Activated CD8-positive, alpha-beta T cell treated with anti-CD3 and anti-CD28 coated beads, Interleukin-2, amount 10 ng/mL, durations not matched to agents 7 days and 5 days (primary cell): ENCODE results near the gene TRPC1. TPM values are rescaled to one million over a fixed set of nuclear protein-coding genes. Genes with fewer than 3 reads are reported as not detected.

ENCODE experiments used
- ATAC-seq: fragments of 150-1000 bp; cut with Tn5 transposase; one replicate; pipeline ENCODE4 v1.10.0; 2021; ENCODE audit warnings: moderate library complexity
- CTCF ChIA-PET: fragments of 350-600 bp; sonication (Branson Sonifier 250); formaldehyde crosslinking; loops from one replicate; lab custom pipeline; 2021; ENCODE audit warnings: antibody characterized with exemption; lab: Charles Lee
- POLR2A ChIA-PET: fragments of 350-600 bp; sonication (Branson Sonifier 250); formaldehyde crosslinking; loops from one replicate; lab custom pipeline; 2021; ENCODE audit warnings: antibody characterized with exemption; lab: Charles Lee
- DNase-seq: peaks from one replicate; pipeline ENCODE4 v3.0.0-alpha.2; 2020
- H3K27ac Mint-ChIP-seq: one replicate; pipeline ENCODE4 v1.8.0; 2021; ENCODE audit warnings: mild to moderate bottlenecking, mixed read lengths
- H3K27me3 Mint-ChIP-seq: one replicate; pipeline ENCODE4 v1.8.0; 2021; ENCODE audit warnings: low read depth, mixed read lengths
- H3K36me3 Mint-ChIP-seq: one replicate; pipeline ENCODE4 v1.8.0; 2021; ENCODE audit warnings: low read depth, mixed read lengths
- H3K4me1 Mint-ChIP-seq: one replicate; pipeline ENCODE4 v1.8.0; 2021; ENCODE audit warnings: low read depth, mixed read lengths
- H3K4me3 Mint-ChIP-seq: one replicate; pipeline ENCODE4 v1.8.0; 2021; ENCODE audit warnings: mild to moderate bottlenecking, mixed read lengths
- H3K9me3 Mint-ChIP-seq: one replicate; pipeline ENCODE4 v1.8.0; 2022; ENCODE audit warnings: mixed read lengths; ENCODE audit not compliant: insufficient read depth
- total RNA-seq, 2 experiments: library from RNA; stranded (reverse); gene quantifications; one replicate each; pipeline ENCODE4 v1.2.3, GENCODE V29; 2021

TRPC1 gene
- total RNA-seq, 2 experiments from 2014 or later: 0.45 to 0.73 TPM

- DNase-seq (no peak), ATAC-seq (no peak)
- H3K4me3 Mint-ChIP-seq: no peak overlapping the region
- no peaks in the 10 kb centered on the region for H3K36me3 Mint-ChIP-seq
- ChIA-PET POLR2A (no interaction called here), CTCF (no interaction called here)
- H3K4me1 Mint-ChIP-seq: no peaks in the 10 kb centered on the region
- peaks cover 3% of the 10 kb centered on the region for H3K27me3 Mint-ChIP-seq
- no peak overlapping the region for H3K27ac Mint-ChIP-seq
- no peaks in the 10 kb centered on the region for H3K9me3 Mint-ChIP-seq
Observed at GRCh38 chr3:142777927-142778326, 54.1 kb downstream of the TRPC1 start.

GRCh38 chr3:142778541-142778940 is 54.7 kb downstream of the TRPC1 start:
- ATAC-seq (no peak), DNase-seq (no peak)
- Mint-ChIP-seq H3K27ac (no peak overlapping the region), H3K36me3 (no peaks in the 10 kb centered on the region), H3K4me3 (no peak overlapping the region), H3K27me3 (peaks cover 7% of the 10 kb centered on the region), H3K4me1 (no peaks in the 10 kb centered on the region), H3K9me3 (no peaks in the 10 kb centered on the region)
- POLR2A ChIA-PET: no interaction called here
- CTCF ChIA-PET: no interaction called here

DNA sequence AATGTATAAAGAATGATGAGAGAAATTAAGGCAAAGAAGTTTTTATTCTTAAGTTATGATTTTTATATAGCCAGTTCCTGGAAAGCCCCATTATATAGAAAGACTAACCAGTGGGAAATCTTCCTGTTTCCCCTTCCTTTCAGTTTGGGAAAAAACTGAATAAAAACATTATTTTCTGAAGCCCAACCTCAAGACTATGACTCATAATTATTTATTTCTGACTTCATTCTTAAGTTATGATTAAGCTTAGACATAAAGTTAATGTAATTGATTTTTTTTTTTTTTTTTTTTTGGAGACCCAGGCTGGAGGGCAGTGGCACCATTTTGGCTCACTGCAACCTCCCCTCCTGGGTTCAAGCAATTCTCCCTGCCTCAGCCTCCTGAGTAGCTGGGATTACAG is 55.8 kb downstream of the TRPC1 start:
- H3K4me3 Mint-ChIP-seq: no peak overlapping the region
- no peak overlapping the region for H3K27ac Mint-ChIP-seq
- peaks cover 7% of the 10 kb centered on the region for H3K27me3 Mint-ChIP-seq
- DNase-seq (no peak), ATAC-seq (no peak)
- no peaks in the 10 kb centered on the region for H3K9me3 Mint-ChIP-seq
- no peaks in the 10 kb centered on the region for H3K4me1 Mint-ChIP-seq
- ChIA-PET CTCF (no interaction called here), POLR2A (no interaction called here)
- no peaks in the 10 kb centered on the region for H3K36me3 Mint-ChIP-seq

- CTCF ChIA-PET: interaction anchor here (1.6 kb wide), 1 partner anchor 46 kb away, joined by 4 read pairs; no protein-coding TSS in a partner anchor
- H3K4me3 Mint-ChIP-seq: no peak overlapping the region
- POLR2A ChIA-PET: no interaction called here
- no peak overlapping the region for H3K27ac Mint-ChIP-seq
- no peak for DNase-seq
- no peaks in the 10 kb centered on the region for H3K4me1 Mint-ChIP-seq
- H3K36me3 Mint-ChIP-seq: no peaks in the 10 kb centered on the region
- H3K9me3 Mint-ChIP-seq: no peaks in the 10 kb centered on the region
- H3K27me3 Mint-ChIP-seq: peaks cover 7% of the 10 kb centered on the region
- no peak for ATAC-seq
Observed at GRCh38 chr3:142782616-142783015, 58.8 kb downstream of the TRPC1 start.

GRCh38 chr3:142784228-142784627 is 60.4 kb downstream of the TRPC1 start:
- Mint-ChIP-seq H3K9me3 (no peaks in the 10 kb centered on the region), H3K4me1 (no peaks in the 10 kb centered on the region), H3K27me3 (peaks cover 16% of the 10 kb centered on the region), H3K4me3 (no peak overlapping the region), H3K36me3 (no peaks in the 10 kb centered on the region), H3K27ac (no peak overlapping the region)
- CTCF ChIA-PET: interaction anchor here (1.6 kb wide), 1 partner anchor 44 kb away, joined by 4 read pairs; no protein-coding TSS in a partner anchor
- POLR2A ChIA-PET: no interaction called here
- ATAC-seq (no peak), DNase-seq (no peak)

GRCh38 chr3:142785996-142786395 is 62.2 kb downstream of the TRPC1 start:
- Mint-ChIP-seq H3K4me1 (no peaks in the 10 kb centered on the region), H3K4me3 (no peak overlapping the region), H3K9me3 (no peaks in the 10 kb centered on the region), H3K27me3 (peaks cover 19% of the 10 kb centered on the region), H3K27ac (no peak overlapping the region), H3K36me3 (no peaks in the 10 kb centered on the region)
- ChIA-PET CTCF (no interaction called here), POLR2A (no interaction called here)
- ATAC-seq (no peak), DNase-seq (no peak)

- no peak for DNase-seq
- ATAC-seq: no peak
- POLR2A ChIA-PET: no interaction called here
- H3K4me1 Mint-ChIP-seq: no peaks in the 10 kb centered on the region
- CTCF ChIA-PET: interaction anchor here (1.4 kb wide), 1 partner anchor 41 kb away, joined by 5 read pairs; no protein-coding TSS in a partner anchor
- H3K27me3 Mint-ChIP-seq: peaks cover 18% of the 10 kb centered on the region
- no peaks in the 10 kb centered on the region for H3K9me3 Mint-ChIP-seq
- H3K27ac Mint-ChIP-seq: no peak overlapping the region
- H3K36me3 Mint-ChIP-seq: no peaks in the 10 kb centered on the region
- H3K4me3 Mint-ChIP-seq: no peak overlapping the region
Observed at GRCh38 chr3:142787719-142788118, 63.9 kb downstream of the TRPC1 start.

GRCh38 chr3:142794508-142794907 is 70.7 kb downstream of the TRPC1 start:
- no peak overlapping the region for H3K4me3 Mint-ChIP-seq
- DNase-seq (no peak), ATAC-seq (no peak)
- H3K4me1 Mint-ChIP-seq: no peaks in the 10 kb centered on the region
- H3K27me3 Mint-ChIP-seq: peaks cover 7% of the 10 kb centered on the region
- no peak overlapping the region for H3K27ac Mint-ChIP-seq
- POLR2A ChIA-PET: no interaction called here
- CTCF ChIA-PET: no interaction called here
- H3K36me3 Mint-ChIP-seq: no peaks in the 10 kb centered on the region
- no peaks in the 10 kb centered on the region for H3K9me3 Mint-ChIP-seq

- Mint-ChIP-seq H3K27me3 (peaks cover 4% of the 10 kb centered on the region), H3K36me3 (no peaks in the 10 kb centered on the region), H3K4me3 (no peak overlapping the region), H3K9me3 (no peaks in the 10 kb centered on the region), H3K27ac (no peak overlapping the region), H3K4me1 (no peaks in the 10 kb centered on the region)
- ChIA-PET CTCF (no interaction called here), POLR2A (no interaction called here)
- DNase-seq: no peak
- no peak for ATAC-seq
Observed at GRCh38 chr3:142795332-142795731, 71.5 kb downstream of the TRPC1 start.

GRCh38 chr3:142796823-142797222 is 73.0 kb downstream of the TRPC1 start:
- DNase-seq (no peak), ATAC-seq (no peak)
- peaks cover 4% of the 10 kb centered on the region for H3K27me3 Mint-ChIP-seq
- H3K4me1 Mint-ChIP-seq: no peaks in the 10 kb centered on the region
- CTCF ChIA-PET: no interaction called here
- no peaks in the 10 kb centered on the region for H3K9me3 Mint-ChIP-seq
- no peak overlapping the region for H3K4me3 Mint-ChIP-seq
- POLR2A ChIA-PET: no interaction called here
- H3K36me3 Mint-ChIP-seq: no peaks in the 10 kb centered on the region
- H3K27ac Mint-ChIP-seq: no peak overlapping the region

DNA sequence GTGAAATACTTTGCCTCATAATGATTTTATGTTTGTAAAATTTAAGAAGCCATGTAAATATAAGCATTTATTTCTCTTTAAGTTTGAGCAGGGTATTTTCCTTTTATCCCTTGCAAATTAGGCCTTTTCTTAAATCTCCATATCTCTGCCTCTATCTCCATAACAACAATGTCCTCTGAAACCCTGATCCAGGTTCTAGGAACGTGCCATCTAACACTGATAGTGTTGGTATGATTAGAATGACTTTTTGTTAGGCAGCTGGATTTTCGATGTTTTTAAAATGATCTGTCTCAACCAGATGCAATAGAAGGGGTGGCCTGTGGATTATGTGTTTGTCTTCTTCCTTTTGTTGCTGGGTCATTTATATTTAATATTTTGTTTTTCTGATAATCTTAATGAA is 77.9 kb downstream of the TRPC1 start:
- H3K4me1 Mint-ChIP-seq: no peaks in the 10 kb centered on the region
- H3K4me3 Mint-ChIP-seq: no peak overlapping the region
- ATAC-seq (no peak), DNase-seq (no peak)
- H3K27ac Mint-ChIP-seq: no peak overlapping the region
- ChIA-PET CTCF (no interaction called here), POLR2A (no interaction called here)
- no peaks in the 10 kb centered on the region for H3K36me3 Mint-ChIP-seq
- peaks cover 9% of the 10 kb centered on the region for H3K27me3 Mint-ChIP-seq
- no peaks in the 10 kb centered on the region for H3K9me3 Mint-ChIP-seq

DNA sequence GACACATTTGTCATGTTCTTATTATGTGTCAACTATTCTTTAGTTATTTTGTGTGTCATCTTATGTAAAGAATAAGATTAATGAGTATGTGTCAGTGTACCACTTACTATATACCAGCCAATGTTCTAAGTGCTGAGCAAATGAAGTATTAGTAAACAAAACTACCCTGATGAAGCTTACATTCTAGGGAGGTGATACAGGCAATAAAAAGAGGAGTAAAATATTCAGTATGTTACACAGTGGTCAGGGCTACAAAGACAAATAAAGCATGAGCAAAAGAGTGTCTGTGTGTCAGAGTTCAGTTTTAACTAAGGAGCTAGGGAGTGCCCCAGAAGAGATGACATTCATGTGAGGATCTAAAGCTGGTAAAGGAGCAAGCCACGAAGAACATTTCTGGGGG is 79.1 kb downstream of the TRPC1 start:
- CTCF ChIA-PET: no interaction called here
- ATAC-seq (no peak), DNase-seq (no peak)
- Mint-ChIP-seq H3K4me1 (no peaks in the 10 kb centered on the region), H3K9me3 (no peaks in the 10 kb centered on the region), H3K27me3 (peaks cover 9% of the 10 kb centered on the region), H3K36me3 (no peaks in the 10 kb centered on the region), H3K27ac (no peak overlapping the region), H3K4me3 (no peak overlapping the region)
- POLR2A ChIA-PET: no interaction called here
